Muscle of arm (tissue), 12 donors: ENCODE results near the gene ATG4C. TPM values are rescaled to one million over a fixed set of nuclear protein-coding genes. Genes with fewer than 3 reads are reported as not detected.
"Not testable (repeated sequence)": the region's sequence is repeated elsewhere in the genome, so short reads cannot be mapped to it uniquely, and the experiment has no call there.

Source experiments
- DNase-seq: peaks from one replicate; pipeline ENCODE4 v3.0.0-alpha.2; 2013
- polyA plus RNA-seq, 12 donors: library from polyadenylated mRNA; unstranded; fragments of 120-200 nt; gene quantifications; one replicate each; pipeline ENCODE4 v1.2.1, GENCODE V29; 2013; ENCODE audit not compliant: insufficient read length in 12 of 12

Gene ATG4C
- polyA plus RNA-seq, 12 donors = 6.8 to 15.1 (median 10.5) TPM; not detected in 2

- DNase-seq = no peak
Observed at GRCh38 chr1:62772607-62773295, 11.2 kb upstream of the ATG4C start.

GRCh38 chr1:62774006-62774405 lies 9.9 kb upstream of the ATG4C start:
- DNase-seq = no peak

GRCh38 chr1:62774971-62775595 lies 8.8 kb upstream of the ATG4C start:
- DNase-seq = no peak

GRCh38 chr1:62778208-62778607 lies 5.7 kb upstream of the ATG4C start:
- DNase-seq = no peak

GRCh38 chr1:62781841-62782543 lies 1.9 kb upstream of the ATG4C start:
- no peak for DNase-seq

- not testable (repeated sequence) for DNase-seq
Observed at GRCh38 chr1:62782544-62783212, 1.3 kb upstream of the ATG4C start.

GRCh38 chr1:62784509-62785365 lies 805 bp downstream of the ATG4C start:
- peak; percentile 7 for DNase-seq

GRCh38 chr1:62790716-62791115 lies 6.8 kb downstream of the ATG4C start:
- no peak for DNase-seq

GRCh38 chr1:62794053-62794452 lies 10.1 kb downstream of the ATG4C start:
- DNase-seq = no peak

- DNase-seq = no peak
Observed at GRCh38 chr1:62796221-62796620, 12.3 kb downstream of the ATG4C start.

- DNase-seq = no peak
Observed at GRCh38 chr1:62799688-62800087, 15.8 kb downstream of the ATG4C start.

GRCh38 chr1:62800281-62800680 lies 16.3 kb downstream of the ATG4C start:
- no peak for DNase-seq

- no peak for DNase-seq
Observed at GRCh38 chr1:62800825-62801306, 16.9 kb downstream of the ATG4C start.

- no peak for DNase-seq
Observed at GRCh38 chr1:62809788-62810187, 25.9 kb downstream of the ATG4C start.

GRCh38 chr1:62810420-62811274 lies 26.7 kb downstream of the ATG4C start:
- DNase-seq = no peak

GRCh38 chr1:62823556-62823955 lies 39.6 kb downstream of the ATG4C start:
- no peak for DNase-seq

GRCh38 chr1:62826901-62827300 lies 43.0 kb downstream of the ATG4C start:
- DNase-seq = no peak

GRCh38 chr1:62827786-62828185 lies 43.9 kb downstream of the ATG4C start:
- DNase-seq = not testable (repeated sequence)

GRCh38 chr1:62832276-62832675 lies 48.3 kb downstream of the ATG4C start:
- no peak for DNase-seq

GRCh38 chr1:62833529-62833928 lies 49.6 kb downstream of the ATG4C start:
- DNase-seq = no peak
